ENCODE measurements around the gene CGA.

The CGA gene

DNA sequence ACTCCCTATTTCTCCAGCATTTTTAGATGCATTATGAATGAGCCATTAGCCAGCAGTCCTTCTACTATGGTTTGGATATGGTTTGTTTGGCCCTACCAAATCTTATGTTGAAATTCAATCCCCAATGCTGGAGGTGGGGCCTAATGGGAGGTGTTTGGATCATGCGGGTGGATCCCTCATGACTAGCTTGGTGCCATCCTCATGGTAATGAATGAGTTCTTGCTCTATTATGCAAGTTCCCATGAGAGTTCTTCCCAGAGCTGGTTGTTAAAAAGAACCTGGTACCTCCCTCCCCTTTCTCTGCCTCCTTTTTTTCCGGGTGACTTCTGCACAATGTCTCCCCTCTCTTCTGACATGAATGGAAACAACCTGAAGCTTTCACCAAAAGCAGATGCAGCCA lies 6.2 kb upstream of the CGA start:
- no peaks in the 10 kb centered on the region for H3K4me1 Mint-ChIP-seq
- H3K9me3 Mint-ChIP-seq = no peaks in the 10 kb centered on the region
- DNase-seq (ENCODE audit: low spot score in 2 of 2) = no peak
- no peak overlapping the region for H3K4me3 Mint-ChIP-seq
- no peak overlapping the region for H3K27ac Mint-ChIP-seq
- ATAC-seq = no peak
- no peaks in the 10 kb centered on the region for H3K36me3 Mint-ChIP-seq

DNA sequence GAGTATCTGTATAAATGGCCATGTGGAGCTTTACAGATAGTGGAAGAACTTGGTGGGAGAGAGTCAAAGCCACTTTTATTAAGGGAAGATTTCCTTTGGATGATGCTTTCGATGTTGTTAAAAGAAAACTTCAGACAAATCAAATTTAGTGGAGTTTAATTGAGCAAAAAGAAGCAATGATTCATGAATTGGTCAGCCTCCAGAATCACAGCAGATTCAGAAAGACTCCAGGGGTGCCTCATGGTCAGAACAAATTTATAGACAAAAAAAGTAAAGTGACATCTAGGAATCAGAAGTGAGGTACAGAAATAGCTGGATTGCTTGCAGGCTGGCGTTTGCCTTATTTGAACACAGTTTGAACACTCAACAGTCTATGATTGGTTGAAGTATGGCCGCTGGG lies 5.3 kb upstream of the CGA start:
- Mint-ChIP-seq H3K36me3 (no peaks in the 10 kb centered on the region), H3K9me3 (no peaks in the 10 kb centered on the region), H3K4me1 (no peaks in the 10 kb centered on the region), H3K4me3 (no peak overlapping the region), H3K27ac (no peak overlapping the region)
- no peak for DNase-seq (ENCODE audit: low spot score in 2 of 2)
- ATAC-seq = no peak

DNA sequence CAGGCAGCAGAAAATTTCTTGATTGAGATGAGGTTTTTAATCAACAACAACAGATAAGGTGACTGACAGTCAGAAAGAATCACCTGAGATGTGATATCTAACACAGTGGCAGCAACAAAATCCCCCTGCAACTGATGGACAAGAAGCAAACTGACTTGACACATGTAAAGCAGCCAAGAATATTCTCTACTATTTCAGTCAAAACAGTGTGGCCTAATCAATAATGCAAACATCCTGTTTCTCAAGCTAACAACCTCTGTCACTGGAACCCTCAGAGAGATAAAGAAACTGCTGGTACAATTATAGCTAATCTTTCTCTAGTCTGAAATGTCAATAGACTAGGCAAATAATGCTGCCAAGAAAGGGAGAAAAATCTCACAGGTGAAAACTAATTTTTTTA lies 4.6 kb upstream of the CGA start:
- Mint-ChIP-seq H3K4me3 (no peak overlapping the region), H3K4me1 (no peaks in the 10 kb centered on the region), H3K36me3 (no peaks in the 10 kb centered on the region), H3K9me3 (no peaks in the 10 kb centered on the region), H3K27ac (no peak overlapping the region)
- ATAC-seq (no peak), DNase-seq (ENCODE audit: low spot score in 2 of 2) (no peak)

DNA sequence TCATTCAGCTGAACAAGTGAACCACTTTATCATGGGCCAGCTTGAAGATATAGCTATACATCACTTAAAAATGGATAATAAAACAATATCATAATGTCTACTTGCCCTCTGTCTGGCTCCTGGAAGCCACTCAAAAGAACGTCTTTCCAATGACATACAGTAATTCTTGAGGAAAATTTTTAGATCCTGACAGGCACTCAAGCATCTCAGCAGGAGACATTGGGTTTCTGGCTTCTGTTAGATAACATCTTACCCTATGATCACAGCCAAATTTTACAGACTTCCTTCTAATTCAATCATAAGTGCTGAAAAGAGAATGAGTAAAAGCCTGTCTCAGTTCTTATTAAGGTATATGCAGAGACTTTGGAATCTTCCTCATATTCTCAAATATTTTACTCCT lies 330 bp downstream of the CGA start:
- no peak overlapping the region for H3K27ac Mint-ChIP-seq
- H3K36me3 Mint-ChIP-seq = no peaks in the 10 kb centered on the region

DNA sequence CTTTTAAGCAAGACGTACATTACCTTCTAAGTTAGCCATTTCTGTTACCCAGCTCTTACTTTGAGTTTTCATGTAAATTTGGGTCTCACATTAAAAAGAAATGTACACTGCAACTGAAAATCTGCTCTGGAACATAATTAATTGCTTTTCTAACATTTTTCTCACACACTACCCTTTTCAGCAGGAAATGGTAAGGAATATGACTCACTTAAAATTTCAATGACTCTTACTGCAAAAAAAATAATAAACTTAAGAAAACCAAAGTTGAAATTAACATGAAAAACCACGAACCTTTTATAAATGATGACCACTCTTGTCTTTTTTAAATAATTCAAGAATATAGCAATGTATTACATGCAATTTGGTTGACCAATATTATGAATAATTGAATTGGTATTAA lies 1.3 kb downstream of the CGA start:
- Mint-ChIP-seq H3K4me1 (no peaks in the 10 kb centered on the region), H3K9me3 (no peaks in the 10 kb centered on the region), H3K27ac (no peak overlapping the region), H3K36me3 (no peaks in the 10 kb centered on the region), H3K4me3 (no peak overlapping the region)
- ATAC-seq (no peak), DNase-seq (ENCODE audit: low spot score in 2 of 2) (no peak)

More for the DNA sequence above, 330 bp downstream of the CGA start:
- no peak overlapping the region for H3K4me3 Mint-ChIP-seq
- H3K4me1 Mint-ChIP-seq = no peaks in the 10 kb centered on the region
- ATAC-seq (no peak), DNase-seq (ENCODE audit: low spot score in 2 of 2) (no peak)
- H3K9me3 Mint-ChIP-seq = no peaks in the 10 kb centered on the region

DNA sequence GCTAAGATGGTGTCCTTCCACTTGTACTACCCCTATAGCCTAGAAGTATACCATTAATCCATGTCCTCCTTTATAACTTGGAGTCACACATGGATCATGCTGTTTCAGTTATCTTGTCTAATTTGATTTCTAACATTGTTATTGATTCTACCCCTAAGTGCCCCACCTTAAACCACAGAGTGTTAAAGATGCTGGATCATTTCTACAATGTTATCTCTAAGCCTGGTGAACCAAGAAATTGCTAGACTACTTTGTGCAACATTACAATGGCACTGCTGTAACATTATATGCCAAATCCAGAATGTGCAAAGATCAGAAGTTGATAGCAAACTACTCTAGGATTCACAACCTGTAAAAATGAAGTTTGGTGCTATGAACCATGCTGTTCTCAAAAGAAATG lies 1.7 kb downstream of the CGA start:
- H3K4me1 Mint-ChIP-seq = no peaks in the 10 kb centered on the region
- no peak for DNase-seq (ENCODE audit: low spot score in 2 of 2)
- no peak overlapping the region for H3K4me3 Mint-ChIP-seq
- no peaks in the 10 kb centered on the region for H3K9me3 Mint-ChIP-seq
- H3K27ac Mint-ChIP-seq = no peak overlapping the region
- H3K36me3 Mint-ChIP-seq = no peaks in the 10 kb centered on the region
- no peak for ATAC-seq

DNA sequence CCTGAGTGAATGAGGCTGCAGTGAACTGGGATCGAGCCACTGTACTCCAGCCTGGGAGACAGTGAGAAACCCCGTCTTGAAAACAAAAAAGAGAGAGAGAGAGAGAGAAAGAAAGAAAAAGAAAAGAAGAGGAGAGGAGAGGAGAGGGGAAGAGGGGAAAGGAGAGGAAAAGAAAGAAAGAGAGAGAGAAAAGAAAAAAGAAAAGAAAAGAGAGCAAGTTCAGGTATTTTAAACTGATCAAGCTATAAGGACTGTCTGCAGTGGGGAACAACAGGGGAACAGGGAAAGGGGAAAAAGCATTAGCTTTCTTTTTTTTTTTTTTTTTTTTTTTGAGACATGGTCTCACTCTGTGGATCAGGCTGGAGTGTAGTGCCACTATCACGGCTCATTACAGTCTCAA lies 2.5 kb downstream of the CGA start:
- Mint-ChIP-seq H3K4me1 (no peaks in the 10 kb centered on the region), H3K36me3 (no peaks in the 10 kb centered on the region), H3K4me3 (no peak overlapping the region), H3K9me3 (no peaks in the 10 kb centered on the region), H3K27ac (no peak overlapping the region)
- ATAC-seq (no peak), DNase-seq (ENCODE audit: low spot score in 2 of 2) (no peak)

DNA sequence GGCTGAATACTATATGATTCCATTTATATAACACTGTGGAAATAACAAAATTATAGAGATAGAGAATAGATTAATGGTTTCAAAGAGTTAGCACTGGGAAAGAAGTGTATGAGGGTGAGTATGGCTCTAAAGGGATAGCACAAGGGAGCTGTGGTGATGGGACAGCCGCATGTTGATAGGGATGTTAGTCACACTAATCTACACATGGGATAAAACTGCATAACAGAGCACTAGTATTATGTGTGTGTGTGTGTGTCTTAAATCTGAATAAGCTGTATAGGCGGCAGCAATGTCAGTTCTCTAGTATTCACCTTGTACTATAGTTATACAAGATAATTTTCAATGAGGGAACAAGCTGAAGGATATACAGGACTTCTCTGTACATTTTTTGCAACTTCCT lies 5.8 kb downstream of the CGA start:
- ATAC-seq (no peak), DNase-seq (ENCODE audit: low spot score in 2 of 2) (no peak)
- Mint-ChIP-seq H3K4me3 (no peak overlapping the region), H3K27ac (no peak overlapping the region), H3K36me3 (no peaks in the 10 kb centered on the region), H3K9me3 (no peaks in the 10 kb centered on the region), H3K4me1 (no peaks in the 10 kb centered on the region)

DNA sequence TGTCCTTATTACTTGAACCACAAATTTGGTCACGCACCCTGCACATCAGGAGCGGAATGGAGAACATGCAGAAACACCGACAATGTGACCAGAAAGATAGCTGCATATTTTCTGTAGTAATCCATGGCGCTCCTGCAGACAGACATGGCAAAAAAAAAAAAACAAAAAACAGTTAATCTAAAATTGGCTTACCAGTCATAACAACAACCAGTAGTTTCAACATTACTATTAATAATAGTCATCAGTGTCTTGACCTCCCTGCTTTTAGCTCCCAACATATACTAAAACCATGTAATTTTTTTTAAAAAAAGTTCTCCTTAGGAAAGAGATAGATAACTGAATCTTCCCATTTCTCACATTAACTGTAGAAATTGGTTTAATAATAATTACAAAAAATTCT lies 6.8 kb downstream of the CGA start:
- no peaks in the 10 kb centered on the region for H3K4me1 Mint-ChIP-seq
- no peaks in the 10 kb centered on the region for H3K36me3 Mint-ChIP-seq
- ATAC-seq (no peak), DNase-seq (ENCODE audit: low spot score in 2 of 2) (no peak)
- H3K4me3 Mint-ChIP-seq = no peak overlapping the region
- no peak overlapping the region for H3K27ac Mint-ChIP-seq
- H3K9me3 Mint-ChIP-seq = no peaks in the 10 kb centered on the region

DNA sequence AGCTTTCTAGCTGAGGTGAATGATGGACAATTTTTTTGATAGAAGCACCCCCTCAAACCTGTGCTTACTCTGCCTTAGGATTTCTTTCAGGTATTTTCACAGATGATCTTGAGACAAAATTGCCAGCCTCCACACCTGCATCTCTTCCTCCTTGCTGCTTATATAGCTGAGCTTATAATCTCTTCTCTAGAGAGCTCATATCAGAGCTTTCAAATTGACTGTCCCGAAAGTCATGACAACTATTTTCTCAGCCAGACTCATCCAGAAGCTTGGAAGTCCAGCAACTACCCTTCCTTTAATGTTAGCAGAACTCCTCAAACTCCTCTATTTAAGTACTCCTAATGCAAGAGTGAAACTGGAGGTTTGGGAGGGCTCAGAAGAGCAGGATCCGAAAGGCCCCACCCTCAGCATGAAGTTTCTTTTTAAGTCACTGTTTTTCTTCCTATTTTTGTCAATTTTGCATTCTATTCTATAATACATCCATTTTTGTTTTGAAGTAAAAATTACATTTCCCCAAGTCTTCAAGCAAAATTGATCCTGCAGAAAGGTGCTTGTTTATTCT lies 12.7 kb downstream of the CGA start:
- DNase-seq (ENCODE audit: low spot score in 2 of 2) (no peak), ATAC-seq (no peak)
- H3K4me1 Mint-ChIP-seq = no peaks in the 10 kb centered on the region
- no peak overlapping the region for H3K4me3 Mint-ChIP-seq
- no peak overlapping the region for H3K27ac Mint-ChIP-seq
- H3K9me3 Mint-ChIP-seq = no peaks in the 10 kb centered on the region
- no peaks in the 10 kb centered on the region for H3K36me3 Mint-ChIP-seq

DNA sequence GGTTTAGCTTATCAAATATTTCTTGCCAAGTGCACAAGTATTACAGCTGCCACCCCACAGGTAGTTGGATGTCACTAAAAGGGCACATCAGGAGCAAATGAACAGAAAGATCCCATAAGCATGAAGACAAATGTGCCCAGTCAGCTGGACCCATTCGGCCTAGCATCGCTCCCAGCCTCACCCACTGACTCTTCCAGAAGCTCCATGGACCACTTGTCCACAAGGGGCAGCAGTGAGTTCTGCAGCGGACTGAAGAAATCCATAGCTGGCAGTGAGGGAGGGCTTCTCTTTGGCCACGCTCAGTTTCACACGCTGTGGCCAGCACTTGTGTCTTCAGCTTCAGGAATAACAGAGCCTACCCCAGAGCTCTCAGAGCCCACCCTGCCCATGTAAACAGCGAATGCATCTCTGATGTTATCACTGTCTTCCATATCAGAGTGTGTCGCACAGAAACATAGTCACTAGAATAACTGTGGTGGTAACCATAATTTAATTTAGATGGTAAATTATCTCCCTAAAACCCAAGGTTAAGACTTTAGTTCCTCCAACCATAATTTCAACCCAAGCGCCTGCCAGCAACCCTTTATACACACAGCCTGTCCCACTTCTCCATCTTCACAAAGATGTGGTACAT lies 15.8 kb downstream of the CGA start:
- Mint-ChIP-seq H3K4me1 (no peaks in the 10 kb centered on the region), H3K4me3 (no peak overlapping the region), H3K36me3 (no peaks in the 10 kb centered on the region), H3K27ac (no peak overlapping the region), H3K9me3 (no peaks in the 10 kb centered on the region)
- DNase-seq (ENCODE audit: low spot score in 2 of 2) (peak; percentile 53 to 73), ATAC-seq (peak; percentile 78)

DNA sequence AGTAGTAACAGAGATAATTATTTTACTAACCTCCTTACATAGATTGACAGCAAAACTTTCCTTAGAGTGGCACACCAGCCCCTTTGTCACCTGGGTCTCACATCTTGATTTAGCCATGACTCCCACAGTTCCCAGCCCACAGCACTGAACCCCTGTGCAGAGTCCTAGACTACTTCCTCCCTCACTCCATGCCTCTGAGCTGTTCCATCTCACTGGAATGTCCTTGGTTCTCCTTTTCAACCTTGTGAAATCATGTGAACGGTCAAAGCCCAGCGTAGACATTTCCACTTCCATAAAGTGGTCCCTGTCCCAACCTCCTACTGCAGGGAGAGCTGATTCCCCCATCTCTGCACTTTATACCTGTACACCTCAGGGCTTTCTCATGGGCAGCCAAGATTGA lies 19.7 kb downstream of the CGA start:
- Mint-ChIP-seq H3K36me3 (no peaks in the 10 kb centered on the region), H3K27ac (no peak overlapping the region), H3K4me1 (no peaks in the 10 kb centered on the region), H3K9me3 (no peaks in the 10 kb centered on the region), H3K4me3 (no peak overlapping the region)
- ATAC-seq (no peak), DNase-seq (ENCODE audit: low spot score in 2 of 2) (no peak)

DNA sequence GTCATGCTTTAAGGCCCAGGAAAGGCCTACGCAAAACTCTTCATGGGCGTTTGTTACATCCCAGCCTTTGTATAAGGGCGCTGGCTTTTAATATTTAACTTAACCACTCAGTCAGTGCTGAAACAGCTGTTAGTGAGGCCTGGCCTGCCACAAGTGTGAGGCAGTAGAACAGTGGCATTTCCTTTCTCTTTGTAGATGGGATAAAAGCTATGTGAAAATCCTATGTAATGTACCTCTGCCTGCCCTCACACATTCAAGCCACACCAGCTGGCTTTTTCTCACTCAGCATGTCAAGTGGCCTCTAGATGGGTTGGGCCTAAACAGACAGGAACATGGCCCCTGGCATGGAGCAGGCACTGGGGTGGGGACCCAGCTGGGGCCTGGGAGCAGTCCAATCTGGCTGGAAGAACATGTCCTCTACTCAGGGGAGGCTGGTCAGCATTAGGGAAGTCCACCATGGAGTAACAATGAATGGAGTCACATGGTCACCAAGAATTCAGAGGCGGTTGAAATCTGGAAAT lies 20.7 kb downstream of the CGA start:
- no peak for ATAC-seq
- Mint-ChIP-seq H3K4me1 (no peaks in the 10 kb centered on the region), H3K9me3 (no peaks in the 10 kb centered on the region), H3K36me3 (no peaks in the 10 kb centered on the region), H3K27ac (no peak overlapping the region), H3K4me3 (no peak overlapping the region)
- DNase-seq (ENCODE audit: low spot score in 2 of 2) = no peak

DNA sequence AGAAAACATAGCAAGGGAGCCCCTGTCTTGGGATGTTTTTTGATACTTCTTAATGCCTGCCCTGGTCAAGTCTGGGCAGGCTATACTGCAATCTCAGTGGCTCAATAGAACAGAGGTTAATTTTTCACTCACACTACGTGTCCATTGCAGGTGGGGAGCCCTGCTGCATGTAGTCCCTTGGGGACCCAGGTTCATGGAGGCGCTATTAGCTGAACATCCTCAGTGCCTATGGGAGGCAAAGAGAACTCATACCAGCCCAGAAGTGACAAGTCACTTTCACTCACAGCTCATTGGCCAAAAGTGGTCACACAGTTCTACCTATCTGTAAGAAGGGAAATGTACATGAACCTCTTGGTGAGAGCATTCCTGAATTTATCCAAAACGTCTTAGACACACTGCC lies 23.2 kb downstream of the CGA start:
- H3K4me1 Mint-ChIP-seq = no peaks in the 10 kb centered on the region

DNA sequence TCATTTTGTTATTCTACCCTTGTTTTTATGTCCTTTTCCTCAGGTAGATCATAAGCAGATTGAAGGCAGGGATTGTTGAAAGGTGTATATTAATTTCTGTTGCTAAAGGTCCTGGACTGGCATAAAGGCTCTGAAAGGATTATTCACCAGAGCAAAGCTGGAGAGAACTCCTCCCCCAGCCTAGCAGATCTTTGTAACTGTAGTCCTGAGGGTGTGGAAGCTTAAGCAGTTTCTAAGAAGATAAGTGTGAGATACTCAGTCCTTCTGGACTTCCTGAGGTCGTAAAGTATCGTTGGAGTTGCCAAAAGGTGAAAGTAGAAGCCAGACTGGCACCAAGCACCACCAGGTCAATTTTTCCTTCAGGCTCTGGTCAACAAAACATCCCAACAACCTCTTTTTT lies 24.2 kb downstream of the CGA start:
- no peak for DNase-seq (ENCODE audit: low spot score in 2 of 2)
- Mint-ChIP-seq H3K27ac (no peak overlapping the region), H3K4me1 (no peaks in the 10 kb centered on the region), H3K4me3 (no peak overlapping the region), H3K9me3 (no peaks in the 10 kb centered on the region), H3K36me3 (no peaks in the 10 kb centered on the region)
- ATAC-seq = no peak

More for the DNA sequence above, 23.2 kb downstream of the CGA start:
- Mint-ChIP-seq H3K9me3 (no peaks in the 10 kb centered on the region), H3K36me3 (no peaks in the 10 kb centered on the region), H3K4me3 (no peak overlapping the region), H3K27ac (no peak overlapping the region)
- ATAC-seq (peak; percentile 13), DNase-seq (ENCODE audit: low spot score in 2 of 2) (no peak)

DNA sequence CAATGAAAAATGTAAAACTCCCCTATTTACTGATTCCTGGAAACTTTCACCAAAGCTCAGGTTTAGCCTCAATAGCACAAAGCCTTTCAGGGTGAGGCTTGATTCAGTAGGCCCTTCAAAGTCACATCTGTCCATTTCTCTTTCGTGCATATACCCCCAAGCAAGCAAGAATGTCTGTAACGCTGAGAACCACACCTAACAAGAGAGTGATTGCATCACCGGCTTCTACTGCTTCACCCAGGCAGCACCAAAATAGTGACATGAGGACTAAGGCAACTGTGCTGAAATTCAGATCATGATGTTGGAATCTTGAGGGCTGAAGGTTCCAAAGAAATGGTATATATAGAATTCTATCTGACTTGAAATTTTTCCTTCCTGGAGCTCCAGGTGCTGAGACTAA lies 26.1 kb downstream of the CGA start:
- H3K36me3 Mint-ChIP-seq = no peaks in the 10 kb centered on the region
- no peak overlapping the region for H3K27ac Mint-ChIP-seq
- no peak for DNase-seq (ENCODE audit: low spot score in 2 of 2)
- no peaks in the 10 kb centered on the region for H3K4me1 Mint-ChIP-seq
- H3K4me3 Mint-ChIP-seq = no peak overlapping the region
- H3K9me3 Mint-ChIP-seq = no peaks in the 10 kb centered on the region
- ATAC-seq = no peak
